GM19240 (cell line): ENCODE data around the gene TMEM174.

Experiments
- DNase-seq: peaks from one replicate; pipeline ENCODE4 v3.0.0; 2011; ENCODE audit warnings: low spot score; ENCODE audit not compliant: insufficient read length

TMEM174 gene

GRCh38 chr5:73153513-73153912, 19.5 kb upstream of the TMEM174 start:
- no peak for DNase-seq

GRCh38 chr5:73154208-73155006, 18.6 kb upstream of the TMEM174 start:
- no peak for DNase-seq

GRCh38 chr5:73155271-73156222, 17.4 kb upstream of the TMEM174 start:
- no peak for DNase-seq

GRCh38 chr5:73157414-73158303, 15.3 kb upstream of the TMEM174 start:
- no peak for DNase-seq

- DNase-seq = no peak
These were observed 14.7 kb upstream of the TMEM174 start for GRCh38 chr5:73158313-73158712.

GRCh38 chr5:73160239-73160671, 12.7 kb upstream of the TMEM174 start:
- DNase-seq = no peak

GRCh38 chr5:73170522-73170921, 2.5 kb upstream of the TMEM174 start:
- no peak for DNase-seq

GRCh38 chr5:73171495-73171894, 1.5 kb upstream of the TMEM174 start:
- DNase-seq = no peak

GRCh38 chr5:73174100-73174815, 1.3 kb downstream of the TMEM174 start:
- DNase-seq = no peak

GRCh38 chr5:73176250-73176649, 3.3 kb downstream of the TMEM174 start:
- no peak for DNase-seq

- no peak for DNase-seq
These were observed 5.3 kb downstream of the TMEM174 start for GRCh38 chr5:73178265-73178664.

GRCh38 chr5:73179730-73180129, 6.7 kb downstream of the TMEM174 start:
- DNase-seq = no peak

- no peak for DNase-seq
These were observed 7.6 kb downstream of the TMEM174 start for GRCh38 chr5:73180566-73180965.

GRCh38 chr5:73182307-73182706, 9.3 kb downstream of the TMEM174 start:
- no peak for DNase-seq

- no peak for DNase-seq
These were observed 10.0 kb downstream of the TMEM174 start for GRCh38 chr5:73183000-73183399.

GRCh38 chr5:73183481-73183891, 10.5 kb downstream of the TMEM174 start:
- DNase-seq = no peak

- DNase-seq = no peak
These were observed 14.0 kb downstream of the TMEM174 start for GRCh38 chr5:73186976-73187375.

- no peak for DNase-seq
These were observed 16.0 kb downstream of the TMEM174 start for GRCh38 chr5:73188764-73189531.

- DNase-seq = no peak
These were observed 16.9 kb downstream of the TMEM174 start for GRCh38 chr5:73189871-73190376.

- no peak for DNase-seq
These were observed 19.4 kb downstream of the TMEM174 start for GRCh38 chr5:73192370-73192769.
